T-cell (primary cell): Measurements from ENCODE around the gene CCDC194. TPM values are rescaled to one million over a fixed set of nuclear protein-coding genes. Genes with fewer than 3 reads are reported as not detected.

Source experiments
- ATAC-seq, 4 experiments: fragments of 200-7000 bp in 3 of 4; fragments of 150-1000 bp in 1 of 4; cut with Tn5 transposase; replicated peaks in 1 of 4; 1 replicate in 3 of 4; 2 replicates in 1 of 4; pipeline ENCODE4 v1.10.0; 2021; ENCODE audit warnings: moderate library complexity in 3 of 4, mild to moderate bottlenecking in 2 of 4, moderate number of reproducible peaks in 1 of 4
- CTCF ChIA-PET, 2 donors: fragments of 300-600 bp; sonication (Branson Sonifier 250); formaldehyde crosslinking; loops; one replicate each; lab custom pipeline; 2022; ENCODE audit warnings: antibody characterized with exemption in 2 of 2; lab: Charles Lee
- POLR2A ChIA-PET, 2 donors: fragments of 300-600 bp; sonication (Branson Sonifier 250); formaldehyde crosslinking; loops; one replicate each; lab custom pipeline; 2022; ENCODE audit warnings: antibody characterized with exemption in 2 of 2; lab: Charles Lee
- DNase-seq, 35 experiments: peaks; one replicate each; pipeline versions ENCODE4 v3.0.0 to v3.0.0-alpha.2; 2013 to 2023
- H3K27ac ChIP-seq: one replicate; pipeline ENCODE4 v1.5.1; 2013; ENCODE audit warnings: low read length
- H3K27me3 ChIP-seq, 2 experiments: replicated peaks in 1 of 2; 1 replicate in 1 of 2; 2 replicates in 1 of 2; pipeline versions ENCODE4 v1.6.1 to v1.7.0; 2013; ENCODE audit warnings: low read length in 1 of 2, mixed read lengths in 1 of 2; ENCODE audit not compliant: control insufficient read depth in 2 of 2, insufficient read depth in 2 of 2; ENCODE audit errors: extremely low read depth in 1 of 2
- H3K36me3 ChIP-seq, 2 donors: 1 replicate in 1 of 2; 2 replicates in 1 of 2; pipeline versions ENCODE4 v1.6.1 to v1.7.0; 2013; ENCODE audit warnings: low read length in 1 of 2; ENCODE audit not compliant: control insufficient read depth in 2 of 2, insufficient read depth in 1 of 2; ENCODE audit errors: extremely low read depth in 1 of 2
- H3K4me1 ChIP-seq, 2 experiments: 1 replicate in 1 of 2; 2 replicates in 1 of 2; pipeline versions ENCODE4 v1.6.1 to v1.7.0; 2013; ENCODE audit warnings: low read length in 2 of 2, mixed read lengths in 1 of 2; ENCODE audit not compliant: insufficient read depth in 2 of 2, control insufficient read depth in 1 of 2; ENCODE audit errors: extremely low read depth in 1 of 2
- H3K4me3 ChIP-seq, 2 donors: 1 replicate in 1 of 2; 2 replicates in 1 of 2; pipeline versions ENCODE4 v1.5.1 to v1.7.0; 2013; ENCODE audit warnings: mild to moderate bottlenecking in 2 of 2, low read length in 1 of 2, moderate library complexity in 1 of 2; ENCODE audit not compliant: control insufficient read depth in 1 of 2; ENCODE audit errors: extremely low read depth in 1 of 2
- H3K9me3 ChIP-seq: 2 replicates; pipeline ENCODE4 v1.7.0; 2013
- H3K27ac Mint-ChIP-seq, 2 donors: one replicate each; pipeline ENCODE4 v1.8.0; 2020 to 2021; ENCODE audit warnings: mild to moderate bottlenecking in 2 of 2, mixed read lengths in 2 of 2
- H3K27me3 Mint-ChIP-seq, 2 donors: one replicate each; pipeline ENCODE4 v1.8.0; 2021 to 2022; ENCODE audit warnings: mixed read lengths in 2 of 2
- H3K36me3 Mint-ChIP-seq: one replicate; pipeline ENCODE4 v1.8.0; 2021; ENCODE audit warnings: mixed read lengths
- H3K4me1 Mint-ChIP-seq, 3 donors: one replicate each; pipeline ENCODE4 v1.8.0; 2020 to 2022; ENCODE audit warnings: mixed read lengths in 3 of 3, mild to moderate bottlenecking in 1 of 3
- H3K4me3 Mint-ChIP-seq, 3 donors: one replicate each; pipeline ENCODE4 v1.8.0; 2020 to 2022; ENCODE audit warnings: mild to moderate bottlenecking in 3 of 3, mixed read lengths in 3 of 3, moderate library complexity in 3 of 3
- H3K9me3 Mint-ChIP-seq, 3 donors: one replicate each; pipeline ENCODE4 v1.8.0; 2020 to 2022; ENCODE audit warnings: mixed read lengths in 3 of 3
- WGBS: methylation state at CpG from one replicate; pipeline ENCODE4 v1.1.5; 2013; ENCODE audit warnings: missing lambda C conversion rate; ENCODE audit not compliant: insufficient coverage; 5-methylcytosine and 5-hydroxymethylcytosine counted together
- total RNA-seq, 35 experiments: library from RNA in 6 of 35; stranded (reverse) in 6 of 35; fragments of 120-200 nt in 1 of 35; gene quantifications; one replicate each; pipeline versions ENCODE4 v1.2.1 to v1.2.4 and lab custom pipeline; 2013 to 2026

Gene CCDC194
- total RNA-seq, 5 donors from 2014 or later (not counting 1 experiment from before 2014, with no cell fraction given), result 1.4 to 3.3 (median 2.6) TPM

- CTCF ChIA-PET, result interaction anchor here in 1 of 2 donors (0.6 kb wide), 1 partner anchor 599 kb away, joined by 3 read pairs; no protein-coding TSS in a partner anchor
Observed at GRCh38 chr19:17357078-17357666, 36.8 kb downstream of the CCDC194 start.

DNA sequence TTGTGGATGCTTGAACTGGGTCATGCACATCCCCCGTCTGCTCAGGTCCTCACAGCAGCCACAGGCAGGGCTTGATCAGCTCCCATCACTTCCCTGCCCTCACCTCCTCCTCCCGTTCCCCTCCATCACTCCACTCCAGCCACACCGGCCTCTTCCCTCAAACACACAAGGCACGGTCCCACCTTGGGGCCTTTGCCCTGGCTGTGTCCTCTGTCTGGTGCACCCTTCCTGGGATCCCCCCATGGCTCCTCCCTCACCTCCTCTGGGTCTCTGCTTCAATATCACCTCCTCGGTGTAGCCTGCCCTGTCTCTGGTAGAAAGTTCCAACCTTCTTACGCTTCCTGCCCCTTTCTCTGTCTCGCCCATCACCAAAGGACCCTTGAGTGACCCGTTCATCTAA is 40.6 kb downstream of the CCDC194 start:
- peaks cover 0 to 6% of the 10 kb centered on the region in 2 experiments for H3K4me1 ChIP-seq
- H3K27ac ChIP-seq, result no peak overlapping the region
- H3K27me3 ChIP-seq, result peaks cover 2 to 46% of the 10 kb centered on the region in 2 experiments
- POLR2A ChIA-PET, result no interaction called here
- Mint-ChIP-seq H3K4me1 (peaks cover 4 to 6% (median 5%) of the 10 kb centered on the region in 3 donors), H3K27me3 (peaks cover 19 to 21% of the 10 kb centered on the region in 2 donors), H3K36me3 (no peaks in the 10 kb centered on the region), H3K9me3 (no peaks in the 10 kb centered on the region), H3K4me3 (no peak overlapping the region), H3K27ac (no peak overlapping the region)
- no peaks in the 10 kb centered on the region for H3K36me3 ChIP-seq
- H3K4me3 ChIP-seq, result no peak overlapping the region
- CTCF ChIA-PET, result no interaction called here
- 81% methylated on average over 8 of the region's 8 CpGs for WGBS
- no peaks in the 10 kb centered on the region for H3K9me3 ChIP-seq
- no peak for ATAC-seq
- DNase-seq, result no peak

More at GRCh38 chr19:17357078-17357666, 36.8 kb downstream of the CCDC194 start:
- peaks cover 6% of the 10 kb centered on the region in 2 donors for H3K27me3 Mint-ChIP-seq
- no peak for DNase-seq
- Histone ChIP-seq H3K27me3 (peaks cover 0 to 16% of the 10 kb centered on the region in 2 experiments), H3K4me1 (no peaks in the 10 kb centered on the region), H3K27ac (no peak overlapping the region), H3K36me3 (no peaks in the 10 kb centered on the region), H3K4me3 (no peak overlapping the region), H3K9me3 (no peaks in the 10 kb centered on the region)
- no peak overlapping the region for H3K27ac Mint-ChIP-seq
- 70% methylated on average over 2 of the region's 7 CpGs for WGBS
- no peaks in the 10 kb centered on the region for H3K4me1 Mint-ChIP-seq
- H3K36me3 Mint-ChIP-seq, result no peaks in the 10 kb centered on the region
- no peak overlapping the region for H3K4me3 Mint-ChIP-seq
- no peaks in the 10 kb centered on the region for H3K9me3 Mint-ChIP-seq
- no peak for ATAC-seq
- POLR2A ChIA-PET, result no interaction called here

GRCh38 chr19:17352608-17353280 is 41.3 kb downstream of the CCDC194 start:
- no peak overlapping the region for H3K4me3 ChIP-seq
- H3K9me3 ChIP-seq, result no peaks in the 10 kb centered on the region
- WGBS, result 61% methylated on average over 8 of the region's 14 CpGs
- no peaks in the 10 kb centered on the region for H3K9me3 Mint-ChIP-seq
- peaks cover 4 to 6% (median 5%) of the 10 kb centered on the region in 3 donors for H3K4me1 Mint-ChIP-seq
- no peak for DNase-seq
- ChIA-PET CTCF (no interaction called here), POLR2A (no interaction called here)
- H3K4me3 Mint-ChIP-seq, result no peak overlapping the region
- no peak for ATAC-seq
- no peaks in the 10 kb centered on the region for H3K36me3 ChIP-seq
- H3K27me3 ChIP-seq, result peaks cover 2 to 52% of the 10 kb centered on the region in 2 experiments
- H3K4me1 ChIP-seq, result peaks cover 0 to 6% of the 10 kb centered on the region in 2 experiments
- H3K36me3 Mint-ChIP-seq, result no peaks in the 10 kb centered on the region
- peaks cover 22 to 24% of the 10 kb centered on the region in 2 donors for H3K27me3 Mint-ChIP-seq
- H3K27ac Mint-ChIP-seq, result no peak overlapping the region
- no peak overlapping the region for H3K27ac ChIP-seq

DNA sequence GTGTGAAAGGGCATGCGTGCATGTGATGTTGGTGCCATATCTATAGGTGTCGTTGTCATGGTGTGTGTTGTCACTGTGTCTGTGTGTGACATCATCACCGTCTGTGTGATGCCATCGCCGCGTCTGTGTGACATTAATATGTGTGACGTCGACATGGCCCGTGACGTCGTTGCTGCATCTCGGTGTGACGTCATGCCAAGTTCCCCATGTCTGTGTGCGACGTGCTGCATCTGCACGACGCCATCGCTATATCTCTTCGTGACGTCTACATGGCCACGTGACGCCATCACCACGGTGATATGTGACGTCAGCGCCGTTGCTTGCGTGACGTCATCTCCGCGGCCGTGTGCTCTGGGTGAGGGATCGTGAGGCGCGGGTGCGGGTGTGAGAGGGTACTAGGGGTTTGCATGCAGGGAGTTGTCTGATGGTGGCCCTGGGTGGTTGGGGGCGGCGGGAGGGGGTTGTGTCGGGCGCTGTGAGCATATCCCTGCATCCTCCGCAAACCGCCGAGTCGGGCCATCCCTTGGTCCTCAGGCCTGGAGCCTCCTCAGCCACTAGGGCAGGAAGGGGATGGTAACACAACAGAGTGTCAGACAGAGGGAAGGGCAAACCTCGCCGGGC is 42.1 kb downstream of the CCDC194 start:
- no peaks in the 10 kb centered on the region for H3K36me3 ChIP-seq
- ChIA-PET CTCF (no interaction called here), POLR2A (no interaction called here)
- H3K4me1 ChIP-seq, result peaks cover 0 to 6% of the 10 kb centered on the region in 2 experiments
- Mint-ChIP-seq H3K27me3 (peaks cover 26 to 27% of the 10 kb centered on the region in 2 donors), H3K4me3 (no peak overlapping the region), H3K27ac (no peak overlapping the region), H3K36me3 (no peaks in the 10 kb centered on the region), H3K4me1 (peaks cover 4 to 6% (median 5%) of the 10 kb centered on the region in 3 donors), H3K9me3 (no peaks in the 10 kb centered on the region)
- H3K4me3 ChIP-seq, result no peak overlapping the region
- H3K27ac ChIP-seq, result no peak overlapping the region
- peaks cover 2 to 58% of the 10 kb centered on the region in 2 experiments for H3K27me3 ChIP-seq
- no peak for ATAC-seq
- H3K9me3 ChIP-seq, result no peaks in the 10 kb centered on the region
- 92% methylated on average over 37 of the region's 45 CpGs for WGBS
- DNase-seq, result no peak

GRCh38 chr19:17348700-17349099 is 45.3 kb downstream of the CCDC194 start:
- CTCF ChIA-PET, result no interaction called here
- H3K27ac ChIP-seq, result no peak overlapping the region
- WGBS, result 21% methylated on average over 8 of the region's 12 CpGs

DNA sequence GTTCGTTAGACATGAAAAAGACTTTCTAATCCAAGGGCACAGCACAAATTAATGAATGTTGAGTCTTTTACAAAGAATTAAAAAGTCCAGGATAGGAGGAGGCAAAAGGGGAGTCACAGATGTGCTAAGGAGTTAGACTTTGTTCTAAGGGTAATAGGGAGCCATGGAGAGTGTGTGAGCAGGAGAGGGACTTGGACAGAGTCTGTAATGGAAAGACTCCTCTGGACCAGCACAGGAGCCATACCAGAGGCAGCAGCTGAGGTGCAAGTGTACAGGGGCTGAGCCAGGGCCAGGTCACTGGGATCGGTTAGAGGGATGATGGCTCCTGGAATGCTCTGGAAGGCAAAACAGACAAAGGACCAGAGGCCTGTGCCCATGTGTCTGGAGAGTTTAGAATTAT is 46.1 kb downstream of the CCDC194 start:
- H3K9me3 ChIP-seq, result no peaks in the 10 kb centered on the region
- Mint-ChIP-seq H3K4me1 (peaks cover 9 to 15% (median 10%) of the 10 kb centered on the region in 3 donors), H3K36me3 (no peaks in the 10 kb centered on the region), H3K27me3 (peaks cover 20 to 22% of the 10 kb centered on the region in 2 donors), H3K27ac (no peak overlapping the region), H3K9me3 (no peaks in the 10 kb centered on the region), H3K4me3 (no peak overlapping the region)
- H3K36me3 ChIP-seq, result peaks cover 0 to 4% of the 10 kb centered on the region in 2 donors
- no peak overlapping the region for H3K27ac ChIP-seq
- no peak for DNase-seq
- POLR2A ChIA-PET, result no interaction called here
- no peak for ATAC-seq
- H3K4me3 ChIP-seq, result no peak overlapping the region
- H3K4me1 ChIP-seq, result peaks cover 0 to 12% of the 10 kb centered on the region in 2 experiments
- CTCF ChIA-PET, result interaction anchor here (0.9 to 1.6 kb wide), 3 partner anchors 39 to 41 kb away, joined by 3 to 4 read pairs (median 3); partner anchors contain the start of gene DDA1 (in 1 of the 2)
- H3K27me3 ChIP-seq, result peaks cover 2 to 54% of the 10 kb centered on the region in 2 experiments
- no CpG with 5 or more reads among the region's 2 CpGs for WGBS

More at GRCh38 chr19:17348700-17349099, 45.3 kb downstream of the CCDC194 start:
- Mint-ChIP-seq H3K27me3 (peaks cover 26 to 27% of the 10 kb centered on the region in 2 donors), H3K4me3 (no peak overlapping the region), H3K36me3 (no peaks in the 10 kb centered on the region), H3K27ac (no peak overlapping the region), H3K9me3 (no peaks in the 10 kb centered on the region), H3K4me1 (peaks cover 9 to 15% (median 10%) of the 10 kb centered on the region in 3 donors)
- no peak for ATAC-seq
- POLR2A ChIA-PET, result no interaction called here
- Histone ChIP-seq H3K27me3 (peaks cover 2 to 61% of the 10 kb centered on the region in 2 experiments), H3K4me3 (no peak overlapping the region), H3K4me1 (peaks cover 0 to 12% of the 10 kb centered on the region in 2 experiments), H3K36me3 (peaks cover 0 to 4% of the 10 kb centered on the region in 2 donors), H3K9me3 (no peaks in the 10 kb centered on the region)
- DNase-seq, result no peak
